Stimulated activated CD4-positive, alpha-beta T cell treated with anti-CD3 and anti-CD28 coated beads, TNF-alpha, amount 100 ng/mL, for 48 hours (primary cell): ENCODE data around the gene TAF5L.
"Not testable (repeated sequence)": the region's sequence is repeated elsewhere in the genome, so short reads cannot be mapped to it uniquely, and the experiment has no call there.

Source experiments
- DNase-seq, 3 donors: peaks; one replicate each; pipeline ENCODE4 v3.0.0-alpha.2; 2020; ENCODE audit warnings: low read depth in 3 of 3

TAF5L gene

DNA sequence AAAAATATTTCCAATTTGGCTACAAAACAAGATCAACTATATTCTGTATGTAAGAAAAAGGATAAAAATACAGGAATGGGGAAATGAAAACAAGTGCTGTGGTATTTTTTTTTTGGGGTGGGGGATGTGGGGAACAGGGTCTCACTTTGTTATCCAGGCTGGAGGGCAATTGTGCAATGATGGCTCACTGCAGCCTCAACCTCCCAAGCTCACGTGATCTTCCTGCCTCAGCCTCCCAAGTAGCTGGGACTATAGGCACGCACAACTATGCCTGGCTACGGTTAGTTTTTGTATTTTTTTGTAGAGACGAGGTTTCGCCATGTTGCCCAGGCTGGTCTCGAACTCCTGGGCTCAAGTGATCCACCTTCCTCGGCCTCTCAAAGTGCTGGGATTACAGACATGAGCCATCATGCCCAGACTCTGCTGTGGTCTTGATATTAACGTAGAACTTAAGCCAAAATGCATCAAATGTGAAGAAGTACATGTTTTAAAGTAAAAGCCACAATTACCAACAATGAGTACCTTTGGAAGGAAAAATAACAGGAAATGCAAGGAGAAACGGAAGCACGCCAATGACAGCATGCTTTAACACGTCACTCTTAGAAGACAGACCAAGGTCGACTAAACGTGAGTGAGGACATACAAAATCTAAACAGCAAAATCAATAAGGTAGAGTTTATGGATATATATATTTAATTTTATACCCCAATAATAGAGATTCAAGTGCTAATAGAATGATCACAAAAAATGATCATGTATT is 58.6 kb downstream of the TAF5L start:
- DNase-seq = no peak

DNA sequence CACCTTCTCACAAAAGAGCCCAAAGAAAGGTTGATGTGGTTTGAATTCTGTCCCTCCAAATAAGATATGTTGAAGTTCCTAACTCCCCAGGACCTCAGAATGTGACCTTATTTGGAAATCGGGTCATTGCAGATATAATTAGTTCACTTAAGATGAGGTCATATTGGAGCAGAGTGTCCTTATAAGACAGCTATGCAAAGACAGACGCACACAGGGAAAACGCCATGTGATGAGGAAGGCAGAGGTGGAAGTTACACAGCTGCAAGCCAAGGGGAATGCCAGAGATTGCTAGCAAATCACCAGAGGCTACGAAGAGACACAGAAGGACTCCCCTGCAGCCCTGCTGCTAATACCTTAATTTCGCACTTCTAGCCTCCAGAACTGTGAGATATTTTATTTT is 62.2 kb downstream of the TAF5L start:
- no peak for DNase-seq

DNA sequence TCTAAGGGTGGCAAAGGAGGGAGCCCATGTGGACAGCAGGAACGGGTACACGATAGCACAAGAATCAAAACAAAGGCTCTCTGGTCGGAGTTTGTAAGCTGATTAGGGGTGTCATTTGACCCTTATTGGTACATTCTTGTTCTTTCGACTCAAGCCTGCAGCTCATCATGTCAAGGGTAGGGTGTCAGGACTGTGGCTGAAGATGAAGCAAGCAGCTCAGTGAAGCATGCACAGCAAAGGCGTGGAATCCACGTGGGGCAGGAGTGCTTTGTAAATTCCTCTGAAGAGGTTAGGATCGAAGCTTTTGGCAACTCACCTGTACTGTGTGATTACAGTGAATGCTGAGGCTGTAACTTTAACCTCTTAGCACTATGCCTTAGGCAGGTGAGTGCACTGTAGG is 62.7 kb downstream of the TAF5L start:
- no peak for DNase-seq

DNA sequence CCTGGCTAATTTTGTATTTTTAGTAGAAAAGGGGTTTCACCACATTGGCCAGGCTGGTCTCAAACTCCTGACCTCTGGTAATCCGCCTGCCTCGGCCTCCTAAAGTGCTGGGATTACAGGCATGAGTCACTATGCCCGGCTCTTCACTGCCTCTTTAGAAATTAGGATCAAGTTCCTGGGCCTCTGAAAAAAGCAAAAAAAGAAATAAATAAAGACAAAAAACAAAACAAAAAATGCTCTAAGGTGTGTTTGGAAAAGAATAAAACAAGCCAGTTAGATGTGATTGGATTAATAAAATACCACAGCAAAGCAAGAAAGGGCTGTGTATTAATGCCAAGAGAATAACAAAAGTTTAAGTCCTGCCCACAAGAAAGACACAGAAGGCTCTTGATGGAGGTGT is 63.2 kb downstream of the TAF5L start:
- no peak for DNase-seq

DNA sequence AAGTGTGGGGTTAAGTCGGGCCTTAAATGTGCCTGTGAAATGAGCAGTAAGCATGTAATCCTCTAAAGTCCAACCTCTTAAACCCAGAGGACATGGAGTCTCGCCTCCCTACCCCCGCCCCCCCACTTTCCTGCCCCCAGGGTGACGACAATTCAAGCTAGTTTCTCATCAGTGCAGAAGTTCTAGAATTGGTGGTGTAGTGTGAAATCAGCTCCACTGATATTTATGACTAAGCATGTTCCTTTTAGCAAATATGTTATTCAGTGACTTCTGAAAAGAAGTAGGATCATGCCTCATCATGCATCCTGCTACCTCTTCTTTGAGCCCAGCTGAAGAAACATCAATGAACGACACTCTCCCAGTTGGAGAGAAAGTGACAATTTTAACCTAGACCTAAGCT is 64.8 kb downstream of the TAF5L start:
- DNase-seq = no peak

DNA sequence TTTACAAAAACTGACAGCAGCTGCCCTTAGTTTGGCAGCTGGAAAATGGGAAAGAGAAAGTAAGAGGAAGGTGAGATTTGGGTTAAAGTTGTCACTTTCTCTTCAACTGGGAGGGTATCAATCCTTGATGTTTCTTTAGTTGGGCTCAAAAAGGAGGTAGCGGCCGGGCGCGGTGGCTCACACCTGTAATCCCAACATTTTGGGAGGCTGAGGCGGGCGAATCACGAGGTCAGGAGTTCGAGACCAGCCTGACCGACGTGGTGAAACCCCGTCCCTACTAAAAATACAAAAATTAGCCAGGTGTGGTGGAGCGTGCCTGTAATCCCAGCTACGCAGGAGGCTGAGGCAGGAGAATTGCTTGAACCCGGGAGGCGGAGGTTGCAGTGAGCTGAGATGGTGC is 65.8 kb downstream of the TAF5L start:
- DNase-seq = not testable (repeated sequence)

DNA sequence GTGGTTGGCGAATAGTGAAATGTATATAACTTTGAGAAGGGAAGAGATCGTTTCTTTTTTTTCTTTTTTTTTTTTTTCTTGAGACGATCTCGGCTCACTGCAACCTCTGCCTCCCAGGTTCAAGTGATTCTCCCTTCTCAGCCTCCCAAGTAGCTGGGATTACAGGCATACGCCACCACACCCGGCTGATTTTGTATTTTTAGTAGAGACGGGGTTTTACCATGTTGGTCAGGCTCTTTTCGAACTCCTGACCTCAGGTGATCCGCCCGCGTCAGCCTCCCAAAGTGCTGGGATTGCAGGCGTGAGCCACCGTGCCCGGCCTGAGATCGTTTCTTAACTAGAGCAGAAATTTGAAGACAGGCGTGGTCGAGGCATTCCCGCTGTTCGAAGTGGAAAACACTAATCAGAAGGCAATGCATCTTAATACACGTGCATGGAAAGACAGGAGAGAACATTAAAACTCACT is 66.6 kb downstream of the TAF5L start:
- not testable (repeated sequence) for DNase-seq

DNA sequence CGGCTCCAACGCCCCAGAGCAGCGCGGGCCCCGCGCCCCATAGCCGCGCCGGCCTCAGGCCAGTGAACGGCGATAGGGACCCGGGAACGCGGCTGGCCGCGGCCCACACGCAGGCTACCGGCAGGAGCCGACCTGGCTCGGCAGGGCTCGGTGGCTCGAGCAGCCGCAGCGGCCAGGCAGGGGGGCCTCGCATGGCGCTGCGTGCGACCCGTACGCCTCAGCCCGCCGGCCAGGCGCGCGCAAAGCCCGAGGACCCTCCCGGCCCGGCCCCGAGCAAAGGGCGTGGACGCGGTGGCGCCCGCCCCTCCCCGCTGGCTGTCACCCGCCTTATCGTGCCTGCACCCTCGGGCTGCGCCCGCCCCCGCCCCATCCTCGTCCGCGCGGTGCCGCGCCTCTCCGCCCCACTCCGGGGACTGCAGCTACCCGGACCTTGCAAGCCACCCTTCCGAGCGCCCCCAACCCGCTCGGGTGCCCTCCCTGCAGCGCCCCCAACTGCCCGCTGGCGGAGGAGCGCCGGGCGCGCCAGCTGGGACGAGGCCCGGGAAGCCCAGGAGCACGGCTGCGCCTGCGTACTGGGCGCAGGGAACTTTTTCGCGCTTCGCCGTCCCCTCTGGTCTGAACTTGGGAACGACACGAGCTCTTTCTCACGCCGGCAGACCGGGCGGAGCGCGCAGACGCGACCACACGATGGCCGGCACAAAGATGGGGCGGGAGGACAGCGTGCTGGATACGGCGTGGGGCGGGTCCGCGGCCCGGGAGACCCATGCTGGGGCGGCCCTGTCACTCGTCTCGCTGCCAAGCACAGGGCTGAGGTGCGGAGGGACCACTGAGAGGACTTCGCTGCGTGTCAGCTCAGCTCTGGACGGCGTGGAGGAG is 67.2 kb downstream of the TAF5L start, which contains the start of gene ABCB10:
Gene ABCB10, minus strand, starts transcription at position 248 of the 876 bp plus-strand sequence. Its CDS starts 55 bp downstream, at position 193.
- peak; percentile 81 to 88 (median 81) for DNase-seq

DNA sequence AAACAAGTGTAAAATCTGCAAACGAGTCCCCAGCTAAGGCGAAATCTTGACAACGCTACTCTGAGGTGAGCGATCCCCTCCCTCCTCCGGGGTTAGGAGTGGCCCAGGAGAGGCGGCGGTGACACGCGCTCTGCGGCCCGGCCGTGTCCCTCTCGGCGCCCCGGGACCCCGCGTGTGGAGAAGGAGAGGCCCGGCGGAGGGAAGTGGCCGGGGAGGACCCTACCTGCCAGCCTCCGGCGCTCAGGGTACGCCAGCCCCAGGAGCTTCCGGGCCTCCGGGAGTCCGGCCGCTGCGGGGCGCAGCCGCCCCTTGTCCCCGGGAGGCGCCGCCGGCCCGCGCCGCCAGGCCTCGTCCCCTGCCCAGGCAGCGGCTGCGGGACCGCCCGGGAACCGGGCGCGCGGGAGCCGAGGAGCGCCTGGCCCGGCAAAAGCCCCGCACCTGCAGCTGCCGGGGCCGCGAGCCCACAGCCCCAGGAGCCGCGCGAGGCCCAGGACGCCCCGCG is 68.0 kb downstream of the TAF5L start:
- peak in 1 of 3 donors; percentile 39 for DNase-seq

DNA sequence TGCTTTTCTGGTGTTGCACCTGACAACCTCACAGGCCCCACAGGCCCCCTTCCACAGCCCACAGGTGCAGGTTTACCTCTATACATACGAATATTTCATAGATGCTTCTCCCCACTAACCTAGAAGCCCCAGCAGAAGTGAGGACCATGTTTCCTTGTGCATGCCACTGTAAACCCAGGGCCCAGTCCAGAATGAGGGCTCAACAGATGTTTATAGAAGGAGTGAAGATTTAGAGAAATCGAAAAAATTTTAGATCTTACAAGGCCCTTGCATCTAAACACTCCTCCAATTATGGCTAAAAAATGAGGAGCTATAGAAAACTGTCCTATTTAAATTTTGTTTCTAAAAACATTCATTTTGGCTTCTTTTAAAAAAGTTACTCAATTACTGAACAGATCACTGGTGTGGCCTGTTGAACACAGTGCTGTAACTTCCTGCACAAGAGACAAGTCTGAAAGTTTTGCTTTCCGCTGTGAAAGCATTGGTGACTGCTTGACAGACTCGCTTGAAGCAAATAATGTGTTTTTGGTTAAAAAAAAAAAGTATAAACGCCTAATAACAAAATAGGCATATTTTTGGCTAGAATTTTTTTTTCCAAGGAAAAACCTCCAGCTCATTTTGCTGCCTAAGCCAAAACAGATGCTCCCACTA is 68.6 kb downstream of the TAF5L start:
- DNase-seq = no peak

DNA sequence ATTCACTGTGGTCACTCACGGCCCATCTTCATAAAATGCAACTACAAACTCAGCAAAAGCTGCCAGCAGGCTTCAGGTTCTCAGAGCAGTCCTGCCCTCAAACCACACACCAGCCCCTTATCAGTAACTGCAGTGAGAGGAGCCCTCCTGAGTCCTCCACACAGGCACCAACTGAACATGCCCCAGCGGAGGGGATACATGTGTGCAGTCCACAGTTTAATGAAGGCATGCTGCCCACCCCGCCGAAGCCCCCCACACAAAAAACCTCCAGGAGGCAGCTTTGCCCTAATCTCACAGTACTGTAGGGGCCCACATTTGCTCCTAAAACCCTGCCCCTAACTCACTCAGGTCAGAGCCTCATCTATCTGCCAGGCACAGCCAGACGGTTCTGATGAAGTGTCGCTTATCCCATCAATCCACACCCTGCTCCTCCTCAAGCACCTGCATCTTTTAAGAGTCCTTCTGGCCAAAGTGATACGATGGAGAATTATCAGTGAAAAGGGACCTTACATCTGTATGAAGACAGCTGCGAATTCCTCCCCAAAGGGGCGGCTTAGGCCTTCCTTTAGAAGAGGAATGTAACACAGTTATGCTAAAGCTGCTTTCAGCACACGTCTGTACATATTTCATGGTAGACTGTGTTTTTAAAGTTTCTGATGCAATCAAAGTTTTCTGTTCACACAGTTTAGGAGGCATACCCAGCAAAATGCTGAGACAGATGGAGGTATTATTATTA is 70.9 kb downstream of the TAF5L start:
- DNase-seq = no peak

DNA sequence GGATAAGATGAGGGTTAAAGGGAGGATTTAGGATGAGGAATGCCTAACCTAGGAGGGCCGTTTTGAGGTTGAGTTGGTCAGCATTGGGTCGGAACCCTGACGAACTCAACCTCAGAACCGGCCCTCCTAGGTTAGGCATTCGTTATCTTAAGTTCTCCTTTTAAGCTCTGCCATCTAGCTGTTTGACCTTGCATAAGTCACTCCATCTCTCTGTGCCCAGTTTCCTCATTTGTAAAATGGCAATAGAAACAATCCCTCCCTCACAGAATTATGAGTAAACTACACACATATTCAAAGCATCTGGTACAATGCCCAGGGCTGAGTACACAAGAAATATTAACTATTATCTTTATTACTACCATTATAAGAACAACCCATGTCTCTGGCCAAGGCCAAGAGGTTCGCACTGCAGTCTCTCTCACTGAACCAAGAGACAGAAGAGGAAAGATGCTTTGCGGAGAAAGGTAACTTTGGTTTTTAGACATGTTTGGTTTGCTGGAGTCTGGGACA is 72.2 kb downstream of the TAF5L start:
- DNase-seq = no peak

DNA sequence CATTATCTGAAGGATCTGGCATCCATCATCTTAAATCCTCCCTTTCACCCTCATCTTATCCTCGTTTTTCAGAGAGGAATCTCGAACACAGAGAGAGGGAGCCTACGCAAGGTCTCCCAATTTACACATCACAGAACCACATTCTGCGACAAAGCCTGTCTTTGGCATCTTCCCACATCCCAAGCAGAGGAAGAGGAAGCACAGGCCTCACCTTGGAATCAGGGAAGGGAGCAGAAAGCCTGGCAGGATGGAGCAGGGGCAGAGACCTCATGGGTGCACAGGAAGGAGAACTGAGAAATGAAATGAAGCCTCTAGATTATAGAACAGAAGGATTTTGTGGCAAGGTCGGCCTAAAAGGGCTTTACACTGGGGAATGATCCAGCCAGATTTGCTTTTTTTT is 73.2 kb downstream of the TAF5L start:
- no peak for DNase-seq

DNA sequence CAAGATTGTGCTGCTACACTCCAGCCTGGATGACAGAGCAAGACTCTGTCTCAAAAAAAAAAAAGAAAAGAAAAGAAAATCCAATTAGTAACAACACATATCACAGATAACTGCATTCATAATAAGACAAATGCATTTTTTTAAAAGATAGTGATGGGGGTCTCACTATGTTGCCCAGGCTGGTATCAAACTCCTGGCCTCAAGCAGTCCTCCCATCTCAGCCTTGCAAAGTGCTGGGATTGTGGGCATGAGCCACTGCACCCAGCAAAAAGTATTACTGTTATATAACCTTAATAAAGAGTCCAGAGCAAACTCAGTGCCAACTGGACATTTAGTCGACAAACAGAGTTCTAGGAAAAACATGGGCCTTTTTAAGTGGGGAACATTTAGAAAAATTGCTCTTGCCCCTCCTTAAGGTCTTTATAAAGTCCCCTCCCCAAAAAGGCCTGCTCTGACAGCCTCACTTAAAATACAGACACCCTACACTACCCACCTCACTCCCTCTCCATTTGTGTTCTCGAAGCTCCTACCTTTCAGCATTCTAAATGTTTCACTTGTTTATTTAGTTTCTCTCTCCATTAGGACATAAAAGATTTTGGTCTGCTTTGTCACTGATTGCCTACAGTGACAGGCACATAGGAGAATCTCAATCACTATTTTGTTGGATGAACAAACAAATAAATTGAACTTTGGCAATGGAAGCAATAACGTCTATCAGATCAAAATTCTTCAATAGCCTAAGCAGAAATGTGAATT is 74.9 kb downstream of the TAF5L start:
- DNase-seq = no peak

DNA sequence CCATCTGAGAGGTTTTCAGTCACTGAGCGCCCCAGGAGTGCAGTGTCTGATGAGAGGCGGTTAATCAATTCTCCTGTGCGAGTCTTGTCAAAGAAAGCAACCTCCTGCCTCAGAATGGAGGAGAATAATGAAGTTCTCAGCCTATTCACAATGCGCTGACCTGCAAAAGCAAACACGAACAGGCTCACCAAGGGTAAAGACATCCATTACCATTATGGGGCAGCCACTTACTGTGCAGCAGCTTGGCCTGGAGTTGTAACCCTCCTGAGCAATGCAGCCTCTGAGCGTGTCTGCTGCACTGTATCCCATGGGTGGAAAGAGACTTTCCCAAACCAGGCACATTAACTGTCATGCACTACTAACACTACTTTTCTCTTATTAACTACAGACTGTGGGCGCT is 78.4 kb downstream of the TAF5L start:
- no peak for DNase-seq

DNA sequence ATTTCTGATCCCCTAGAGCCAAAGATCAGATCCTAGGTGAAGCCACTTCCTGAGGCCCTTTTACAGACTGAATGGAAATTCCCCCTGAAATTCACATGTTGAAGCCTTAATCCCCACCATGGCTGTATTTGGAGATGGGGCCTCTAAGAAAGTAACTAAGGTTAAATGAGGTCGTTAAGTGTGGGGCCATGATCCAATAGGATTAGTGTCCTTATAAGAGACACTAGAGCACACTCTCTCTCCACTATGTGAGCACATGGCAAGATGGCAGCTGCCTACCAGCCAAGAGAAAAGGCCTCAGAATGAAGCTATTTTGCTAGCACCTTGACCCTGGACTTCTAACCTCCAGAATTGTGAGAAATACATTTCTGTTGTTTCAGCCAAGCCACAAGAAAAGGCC is 81.3 kb downstream of the TAF5L start:
- no peak for DNase-seq
